ENCODE data around the gene PRDM8.

The PRDM8 gene

DNA sequence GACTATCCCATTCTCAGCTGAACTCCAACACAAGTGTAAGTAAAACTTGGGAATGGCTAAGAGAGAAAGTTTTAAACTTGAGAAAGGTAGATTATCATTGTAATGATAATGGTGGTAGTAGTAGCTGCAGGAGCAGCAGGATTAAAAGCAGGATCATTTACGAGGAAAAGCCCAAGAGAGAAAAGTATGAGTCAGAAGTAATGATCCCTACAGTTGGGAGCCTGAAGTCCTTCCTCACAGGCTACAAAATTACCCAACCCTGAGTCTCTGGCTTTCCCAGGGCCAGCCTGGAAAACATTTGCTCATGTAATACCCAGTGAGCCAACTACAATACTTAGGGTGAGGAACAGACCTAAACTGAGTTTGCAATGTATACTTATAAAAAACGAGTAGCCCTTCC, 4.4 kb upstream of the PRDM8 start:
- Histone ChIP-seq H3K9ac (ENCODE audit: low read length) (no peak overlapping the region), H3K9me3 (ENCODE audit: insufficient read depth, low read length) (no peaks in the 10 kb centered on the region), H3K4me3 (ENCODE audit: low read length) (no peak overlapping the region), H3K27me3 (ENCODE audit: low read depth, low read length) (no peaks in the 10 kb centered on the region), H3K79me2 (ENCODE audit: low read length) (no peaks in the 10 kb centered on the region), H3K4me1 (ENCODE audit: low read length) (no peaks in the 10 kb centered on the region), H3K27ac (ENCODE audit: low read length) (no peak overlapping the region), H4K20me1 (ENCODE audit: insufficient read depth, low read length) (no peaks in the 10 kb centered on the region), H3K4me2 (ENCODE audit: low read length) (no peak overlapping the region), H2AFZ (ENCODE audit: low read depth, low read length) (no peak overlapping the region), H3K36me3 (replicated peaks; ENCODE audit: low read depth, low read length) (no peaks in the 10 kb centered on the region)
- TF ChIP-seq, protein P1, sequence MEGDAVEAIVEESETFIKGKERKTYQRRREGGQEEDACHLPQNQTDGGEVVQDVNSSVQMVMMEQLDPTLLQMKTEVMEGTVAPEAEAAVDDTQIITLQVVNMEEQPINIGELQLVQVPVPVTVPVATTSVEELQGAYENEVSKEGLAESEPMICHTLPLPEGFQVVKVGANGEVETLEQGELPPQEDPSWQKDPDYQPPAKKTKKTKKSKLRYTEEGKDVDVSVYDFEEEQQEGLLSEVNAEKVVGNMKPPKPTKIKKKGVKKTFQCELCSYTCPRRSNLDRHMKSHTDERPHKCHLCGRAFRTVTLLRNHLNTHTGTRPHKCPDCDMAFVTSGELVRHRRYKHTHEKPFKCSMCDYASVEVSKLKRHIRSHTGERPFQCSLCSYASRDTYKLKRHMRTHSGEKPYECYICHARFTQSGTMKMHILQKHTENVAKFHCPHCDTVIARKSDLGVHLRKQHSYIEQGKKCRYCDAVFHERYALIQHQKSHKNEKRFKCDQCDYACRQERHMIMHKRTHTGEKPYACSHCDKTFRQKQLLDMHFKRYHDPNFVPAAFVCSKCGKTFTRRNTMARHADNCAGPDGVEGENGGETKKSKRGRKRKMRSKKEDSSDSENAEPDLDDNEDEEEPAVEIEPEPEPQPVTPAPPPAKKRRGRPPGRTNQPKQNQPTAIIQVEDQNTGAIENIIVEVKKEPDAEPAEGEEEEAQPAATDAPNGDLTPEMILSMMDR (IDR thresholded peaks at IDR 0.05; ENCODE audit: low read depth, low read length), result no peak
- TF ChIP-seq EZH2phosphoT487 (IDR thresholded peaks at IDR 0.05; ENCODE audit: low read depth), result no peak

DNA sequence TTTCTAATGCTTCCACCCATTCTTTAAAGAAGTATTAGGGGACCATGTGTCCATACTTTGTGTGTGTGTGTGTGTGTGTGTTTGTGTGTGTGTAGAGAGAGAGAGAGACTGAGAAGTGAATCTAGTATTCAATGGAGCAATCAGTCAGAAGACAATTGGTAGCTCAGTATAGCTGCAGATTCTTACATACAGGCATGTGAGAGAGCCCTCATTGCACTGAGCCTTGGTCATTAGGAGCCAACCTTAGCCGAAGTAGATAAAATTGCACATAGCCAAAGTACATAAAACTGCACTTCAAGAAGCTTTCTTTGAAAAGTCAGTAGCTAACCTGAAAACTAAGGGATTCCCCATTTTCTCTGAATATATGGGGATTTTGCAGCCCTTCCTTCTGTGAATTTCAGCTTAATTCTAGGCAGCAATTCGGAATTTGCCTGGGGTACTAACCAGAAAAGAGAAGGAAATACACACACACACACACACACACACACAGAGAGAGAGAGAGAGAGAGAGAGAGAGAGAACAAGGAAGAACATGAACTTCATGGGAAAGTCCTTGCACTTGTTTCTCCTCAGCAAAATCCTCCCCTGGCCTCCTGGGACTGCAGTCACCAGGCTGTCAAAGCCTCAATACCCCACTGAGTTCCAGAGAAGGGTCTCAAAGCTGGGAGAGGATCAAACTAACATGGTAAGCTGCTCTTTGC, 1.7 kb upstream of the PRDM8 start:
- H3K4me2 ChIP-seq (ENCODE audit: low read length), result no peak overlapping the region
- H3K27ac ChIP-seq (ENCODE audit: low read length), result no peak overlapping the region
- H3K27me3 ChIP-seq (ENCODE audit: low read depth, low read length), result no peaks in the 10 kb centered on the region
- TF ChIP-seq, protein P1 (IDR thresholded peaks at IDR 0.05; ENCODE audit: low read depth, low read length), result no peak
- no peak for TF ChIP-seq EZH2phosphoT487 (IDR thresholded peaks at IDR 0.05; ENCODE audit: low read depth)
- no peaks in the 10 kb centered on the region for H3K36me3 ChIP-seq (replicated peaks; ENCODE audit: low read depth, low read length)
- H4K20me1 ChIP-seq (ENCODE audit: insufficient read depth, low read length), result no peaks in the 10 kb centered on the region
- no peaks in the 10 kb centered on the region for H3K79me2 ChIP-seq (ENCODE audit: low read length)
- H3K9ac ChIP-seq (ENCODE audit: low read length), result no peak overlapping the region
- H2AFZ ChIP-seq (ENCODE audit: low read depth, low read length), result no peak overlapping the region
- no peak overlapping the region for H3K4me3 ChIP-seq (ENCODE audit: low read length)
- H3K9me3 ChIP-seq (ENCODE audit: insufficient read depth, low read length), result no peaks in the 10 kb centered on the region
- no peaks in the 10 kb centered on the region for H3K4me1 ChIP-seq (ENCODE audit: low read length)

DNA sequence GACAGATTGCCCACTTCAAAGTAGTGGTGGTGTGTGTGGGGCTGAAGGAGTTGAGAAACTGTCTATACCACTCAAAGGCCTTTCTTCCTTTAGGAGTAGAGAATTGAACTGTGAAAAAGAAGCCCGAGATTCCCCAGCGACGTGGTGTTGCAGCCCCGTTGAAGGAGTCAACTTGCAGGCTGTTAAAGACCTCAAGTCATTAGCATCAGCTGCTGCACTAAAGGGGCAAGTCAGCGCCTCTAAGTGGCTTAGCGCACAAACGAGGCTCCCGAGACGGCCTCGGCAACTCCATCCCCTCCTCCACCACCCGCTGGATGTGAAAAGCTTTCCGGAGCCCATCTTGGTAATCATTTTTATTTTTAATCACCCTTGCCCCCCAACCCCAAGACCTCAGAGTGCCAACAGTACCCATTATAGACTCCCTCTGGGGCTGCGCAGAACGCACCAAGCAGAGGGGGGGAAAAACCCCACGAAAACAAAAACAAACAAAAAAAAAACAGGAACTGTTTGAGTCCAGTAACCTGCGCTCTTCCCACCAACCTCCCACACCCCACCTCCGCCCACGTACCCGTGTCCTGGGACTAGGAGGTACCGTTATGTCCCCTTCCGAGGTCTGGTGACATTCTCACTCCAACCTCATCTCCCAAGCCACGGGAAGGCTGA, 913 bp upstream of the PRDM8 start:
- TF ChIP-seq, protein P1 (IDR thresholded peaks at IDR 0.05; ENCODE audit: low read depth, low read length), result no peak
- no peak for TF ChIP-seq EZH2phosphoT487 (IDR thresholded peaks at IDR 0.05; ENCODE audit: low read depth)
- no peaks in the 10 kb centered on the region for H3K79me2 ChIP-seq (ENCODE audit: low read length)

DNA sequence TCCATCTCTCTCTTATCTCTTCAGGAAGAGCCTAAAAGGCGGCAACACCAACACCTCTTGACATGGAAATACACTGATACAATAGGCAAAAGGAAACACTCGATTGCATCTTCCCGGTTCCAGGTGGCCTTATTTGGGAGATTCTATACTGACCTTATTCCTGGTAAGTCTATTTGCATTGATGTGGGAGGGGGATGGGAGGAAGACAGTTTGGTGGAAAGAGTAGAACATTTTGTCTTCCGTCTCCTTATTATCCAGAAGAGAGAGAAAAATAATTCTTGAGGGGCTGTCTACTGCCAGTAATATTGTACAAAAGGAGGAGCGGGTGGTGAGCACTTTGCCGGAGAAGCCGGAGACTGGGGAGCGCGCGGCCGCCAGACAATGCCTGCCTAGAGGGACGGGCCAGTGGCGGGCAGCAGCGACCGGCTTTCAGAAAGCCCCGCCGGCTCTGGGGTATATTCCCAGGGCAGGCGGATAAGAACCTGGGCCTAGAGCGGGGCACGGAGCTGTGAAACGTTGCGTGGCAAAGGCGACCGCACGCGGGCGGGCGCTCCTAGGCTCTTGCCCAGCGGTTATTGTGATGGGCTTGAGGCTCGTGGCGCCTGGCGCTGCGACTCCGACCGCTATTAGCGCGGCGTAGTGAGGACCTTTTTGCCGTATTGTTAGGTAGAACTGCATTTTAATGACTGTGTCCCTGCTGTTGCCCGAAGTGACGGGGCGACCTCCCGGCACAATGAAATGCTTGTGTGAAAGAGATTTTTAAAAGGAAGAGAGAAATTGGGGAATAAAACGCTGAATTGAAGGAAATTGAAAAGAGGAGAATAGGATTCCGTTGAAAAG, 518 bp downstream of the PRDM8 start:
- Histone ChIP-seq H2AFZ (ENCODE audit: low read depth, low read length) (no peak overlapping the region), H3K4me2 (ENCODE audit: low read length) (no peak overlapping the region), H3K9me3 (ENCODE audit: insufficient read depth, low read length) (no peaks in the 10 kb centered on the region), H3K4me3 (ENCODE audit: low read length) (no peak overlapping the region), H3K79me2 (ENCODE audit: low read length) (no peaks in the 10 kb centered on the region), H3K27me3 (ENCODE audit: low read depth, low read length) (no peaks in the 10 kb centered on the region), H3K36me3 (replicated peaks; ENCODE audit: low read depth, low read length) (no peaks in the 10 kb centered on the region), H3K4me1 (ENCODE audit: low read length) (no peaks in the 10 kb centered on the region), H4K20me1 (ENCODE audit: insufficient read depth, low read length) (no peaks in the 10 kb centered on the region), H3K27ac (ENCODE audit: low read length) (no peak overlapping the region), H3K9ac (ENCODE audit: low read length) (no peak overlapping the region)
- TF ChIP-seq, protein P1 (IDR thresholded peaks at IDR 0.05; ENCODE audit: low read depth, low read length), result no peak
- no peak for TF ChIP-seq EZH2phosphoT487 (IDR thresholded peaks at IDR 0.05; ENCODE audit: low read depth)

More for the DNA sequence above, 913 bp upstream of the PRDM8 start:
- no peaks in the 10 kb centered on the region for H3K4me1 ChIP-seq (ENCODE audit: low read length)
- no peak overlapping the region for H3K4me2 ChIP-seq (ENCODE audit: low read length)
- no peak overlapping the region for H2AFZ ChIP-seq (ENCODE audit: low read depth, low read length)
- H3K9me3 ChIP-seq (ENCODE audit: insufficient read depth, low read length), result no peaks in the 10 kb centered on the region
- H3K36me3 ChIP-seq (replicated peaks; ENCODE audit: low read depth, low read length), result no peaks in the 10 kb centered on the region
- H3K27me3 ChIP-seq (ENCODE audit: low read depth, low read length), result no peaks in the 10 kb centered on the region
- no peak overlapping the region for H3K9ac ChIP-seq (ENCODE audit: low read length)
- H3K27ac ChIP-seq (ENCODE audit: low read length), result no peak overlapping the region
- H4K20me1 ChIP-seq (ENCODE audit: insufficient read depth, low read length), result no peaks in the 10 kb centered on the region
- H3K4me3 ChIP-seq (ENCODE audit: low read length), result no peak overlapping the region
